ENCODE measurements around the gene PAPOLA. TPM values are rescaled to one million over a fixed set of nuclear protein-coding genes. Genes with fewer than 3 reads are reported as not detected.

The PAPOLA gene
- total and polyA plus RNA-seq, 2 donors from 2014 or later = 70.8 to 160 TPM

DNA sequence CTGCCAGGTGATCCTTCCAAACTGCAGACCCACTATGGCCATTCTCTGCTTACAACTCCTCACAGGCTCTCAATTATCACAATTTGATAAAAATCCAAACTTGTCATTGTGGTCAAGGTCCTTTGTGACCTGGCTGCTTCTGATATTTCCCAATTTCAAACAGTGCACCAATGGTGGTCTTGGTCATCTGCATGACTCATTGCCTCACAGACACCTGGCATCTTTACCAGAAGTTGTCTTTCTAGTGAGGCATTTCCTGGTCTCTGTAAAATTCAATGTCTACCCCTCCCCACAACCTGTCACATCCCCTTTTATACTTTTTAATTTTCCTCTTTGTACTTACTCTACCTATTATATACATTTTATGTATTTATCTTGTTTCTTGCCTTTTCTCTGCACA lies 17.8 kb upstream of the PAPOLA start:
- intact Hi-C loops (cut with DNase I) = no loop called here
- H3K27me3 ChIP-seq (ENCODE audit: control insufficient read depth, insufficient read depth, low read length) = no peaks in the 10 kb centered on the region
- DNase-seq (no peak), FAIRE-seq (no peak)
- H3K9me3 ChIP-seq (ENCODE audit: control insufficient read depth in 2 of 3, insufficient read depth in 1 of 3, low read length in 3 of 3) = no peaks in the 10 kb centered on the region
- no peaks in the 10 kb centered on the region for H3K4me1 ChIP-seq (ENCODE audit: control insufficient read depth in 2 of 3, insufficient read depth in 2 of 3, low read depth in 1 of 3, low read length in 3 of 3)
- H3K4me3 ChIP-seq (ENCODE audit: low read length in 3 of 3) = no peak overlapping the region
- TF ChIP-seq CTCF (IDR thresholded peaks at IDR 0.05; ENCODE audit: borderline replicate concordance, extremely low read depth, insufficient read depth) = no peak
- no peaks in the 10 kb centered on the region for H3K36me3 ChIP-seq (ENCODE audit: control insufficient read depth in 2 of 3, insufficient read depth in 3 of 3, low read length in 3 of 3)
- H3K9ac ChIP-seq (ENCODE audit: low read length in 3 of 3) = no peak overlapping the region
- no peak overlapping the region for H3K27ac ChIP-seq (ENCODE audit: low read depth in 2 of 2, low read length in 2 of 2)

- Histone ChIP-seq H3K4me3 (ENCODE audit: low read length in 3 of 3) (no peak overlapping the region), H3K9ac (ENCODE audit: low read length in 3 of 3) (no peak overlapping the region), H3K27ac (ENCODE audit: low read depth in 2 of 2, low read length in 2 of 2) (no peak overlapping the region), H3K36me3 (ENCODE audit: control insufficient read depth in 2 of 3, insufficient read depth in 3 of 3, low read length in 3 of 3) (no peaks in the 10 kb centered on the region), H3K27me3 (ENCODE audit: control insufficient read depth, insufficient read depth, low read length) (no peaks in the 10 kb centered on the region), H3K9me3 (ENCODE audit: control insufficient read depth in 2 of 3, insufficient read depth in 1 of 3, low read length in 3 of 3) (no peaks in the 10 kb centered on the region), H3K4me1 (ENCODE audit: control insufficient read depth in 2 of 3, insufficient read depth in 2 of 3, low read depth in 1 of 3, low read length in 3 of 3) (no peaks in the 10 kb centered on the region)
- no peak for FAIRE-seq
- TF ChIP-seq CTCF (IDR thresholded peaks at IDR 0.05; ENCODE audit: borderline replicate concordance, extremely low read depth, insufficient read depth) = no peak
- intact Hi-C loops (cut with DNase I) = no loop called here
- DNase-seq = no peak
These were observed 15.5 kb upstream of the PAPOLA start for GRCh38 chr14:96486705-96487104.

DNA sequence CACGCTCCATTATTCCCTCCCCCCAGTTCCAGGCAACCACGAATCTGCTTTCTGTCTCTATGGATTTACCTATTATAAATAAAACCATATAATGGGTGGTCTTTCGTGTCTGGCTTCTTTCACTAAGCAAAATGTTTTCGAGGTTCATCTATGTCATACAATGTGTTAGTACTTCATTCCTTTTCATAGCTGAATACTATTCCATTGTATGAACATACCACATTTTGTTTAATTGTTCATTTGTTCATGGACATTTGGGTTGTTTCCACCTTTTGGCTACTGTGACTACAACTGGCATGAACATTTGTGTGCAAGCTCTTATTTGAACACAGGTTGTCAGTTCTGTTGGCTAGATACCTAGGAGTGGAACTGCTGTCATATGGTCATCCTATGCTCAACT lies 12.9 kb upstream of the PAPOLA start:
- H3K36me3 ChIP-seq (ENCODE audit: control insufficient read depth in 2 of 3, insufficient read depth in 3 of 3, low read length in 3 of 3) = no peaks in the 10 kb centered on the region
- H3K4me1 ChIP-seq (ENCODE audit: control insufficient read depth in 2 of 3, insufficient read depth in 2 of 3, low read depth in 1 of 3, low read length in 3 of 3) = no peaks in the 10 kb centered on the region
- H3K4me3 ChIP-seq (ENCODE audit: low read length in 3 of 3) = no peak overlapping the region
- H3K9ac ChIP-seq (ENCODE audit: low read length in 3 of 3) = no peak overlapping the region
- DNase-seq (no peak), FAIRE-seq (no peak)
- TF ChIP-seq CTCF (IDR thresholded peaks at IDR 0.05; ENCODE audit: borderline replicate concordance, extremely low read depth, insufficient read depth) = no peak
- no peak overlapping the region for H3K27ac ChIP-seq (ENCODE audit: low read depth in 2 of 2, low read length in 2 of 2)
- intact Hi-C loops (cut with DNase I) = no loop called here
- H3K27me3 ChIP-seq (ENCODE audit: control insufficient read depth, insufficient read depth, low read length) = no peaks in the 10 kb centered on the region
- H3K9me3 ChIP-seq (ENCODE audit: control insufficient read depth in 2 of 3, insufficient read depth in 1 of 3, low read length in 3 of 3) = no peaks in the 10 kb centered on the region

DNA sequence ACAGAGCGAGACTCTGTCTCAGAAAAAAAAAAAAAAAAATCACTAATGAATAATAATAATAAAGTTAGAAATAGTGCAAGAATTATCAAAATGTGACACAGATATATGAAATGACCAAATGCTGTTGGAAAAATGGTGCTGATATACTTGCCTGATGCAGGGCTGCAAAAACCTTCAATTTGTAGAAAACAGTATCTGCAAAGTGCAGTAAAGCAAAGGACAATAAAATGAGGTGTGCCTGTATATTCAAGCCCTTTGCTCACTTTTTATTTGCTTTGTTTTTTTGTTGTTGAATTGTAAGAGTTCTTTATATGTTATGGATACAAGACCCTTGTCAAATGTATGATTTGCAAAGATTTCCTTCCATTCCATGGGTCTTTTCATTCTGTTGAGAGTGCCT lies 9.0 kb upstream of the PAPOLA start:
- no peaks in the 10 kb centered on the region for H3K27me3 ChIP-seq (ENCODE audit: control insufficient read depth, insufficient read depth, low read length)
- H3K27ac ChIP-seq (ENCODE audit: low read depth in 2 of 2, low read length in 2 of 2) = no peak overlapping the region
- no peak for TF ChIP-seq CTCF (IDR thresholded peaks at IDR 0.05; ENCODE audit: borderline replicate concordance, extremely low read depth, insufficient read depth)
- no peak overlapping the region for H3K9ac ChIP-seq (ENCODE audit: low read length in 3 of 3)
- no peaks in the 10 kb centered on the region for H3K4me1 ChIP-seq (ENCODE audit: control insufficient read depth in 2 of 3, insufficient read depth in 2 of 3, low read depth in 1 of 3, low read length in 3 of 3)
- intact Hi-C loops (cut with DNase I) = no loop called here
- H3K9me3 ChIP-seq (ENCODE audit: control insufficient read depth in 2 of 3, insufficient read depth in 1 of 3, low read length in 3 of 3) = no peaks in the 10 kb centered on the region
- no peak overlapping the region for H3K4me3 ChIP-seq (ENCODE audit: low read length in 3 of 3)
- no peak for DNase-seq
- FAIRE-seq = no peak
- H3K36me3 ChIP-seq (ENCODE audit: control insufficient read depth in 2 of 3, insufficient read depth in 3 of 3, low read length in 3 of 3) = no peaks in the 10 kb centered on the region

Data from kidney (tissue), 14 donors.